LNCaP clone FGC (cell line): ENCODE results near the gene SREBF2.

Source experiments
- DNase-seq: peaks from one replicate; pipeline ENCODE4 v3.0.0-alpha.2; 2011; ENCODE audit warnings: low read depth
- H3K4me3 ChIP-seq: 2 replicates; pipeline ENCODE4 v1.5.1; 2011; ENCODE audit warnings: mild to moderate bottlenecking, low read depth, low read length, control low read depth
- TF ChIP-seq, protein P1 (sequence below): IDR thresholded peaks from 2 replicates; pipeline ENCODE4 v1.5.1; 2012; ENCODE audit warnings: mild to moderate bottlenecking; ENCODE audit not compliant: control insufficient read depth, insufficient read depth; ENCODE audit errors: extremely low read depth

Gene SREBF2

GRCh38 chr22:41842996-41843970, 10.4 kb downstream of the SREBF2 start:
- TF ChIP-seq, protein P1, sequence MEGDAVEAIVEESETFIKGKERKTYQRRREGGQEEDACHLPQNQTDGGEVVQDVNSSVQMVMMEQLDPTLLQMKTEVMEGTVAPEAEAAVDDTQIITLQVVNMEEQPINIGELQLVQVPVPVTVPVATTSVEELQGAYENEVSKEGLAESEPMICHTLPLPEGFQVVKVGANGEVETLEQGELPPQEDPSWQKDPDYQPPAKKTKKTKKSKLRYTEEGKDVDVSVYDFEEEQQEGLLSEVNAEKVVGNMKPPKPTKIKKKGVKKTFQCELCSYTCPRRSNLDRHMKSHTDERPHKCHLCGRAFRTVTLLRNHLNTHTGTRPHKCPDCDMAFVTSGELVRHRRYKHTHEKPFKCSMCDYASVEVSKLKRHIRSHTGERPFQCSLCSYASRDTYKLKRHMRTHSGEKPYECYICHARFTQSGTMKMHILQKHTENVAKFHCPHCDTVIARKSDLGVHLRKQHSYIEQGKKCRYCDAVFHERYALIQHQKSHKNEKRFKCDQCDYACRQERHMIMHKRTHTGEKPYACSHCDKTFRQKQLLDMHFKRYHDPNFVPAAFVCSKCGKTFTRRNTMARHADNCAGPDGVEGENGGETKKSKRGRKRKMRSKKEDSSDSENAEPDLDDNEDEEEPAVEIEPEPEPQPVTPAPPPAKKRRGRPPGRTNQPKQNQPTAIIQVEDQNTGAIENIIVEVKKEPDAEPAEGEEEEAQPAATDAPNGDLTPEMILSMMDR, result no peak
- no peak for DNase-seq
- no peak overlapping the region for H3K4me3 ChIP-seq

DNA sequence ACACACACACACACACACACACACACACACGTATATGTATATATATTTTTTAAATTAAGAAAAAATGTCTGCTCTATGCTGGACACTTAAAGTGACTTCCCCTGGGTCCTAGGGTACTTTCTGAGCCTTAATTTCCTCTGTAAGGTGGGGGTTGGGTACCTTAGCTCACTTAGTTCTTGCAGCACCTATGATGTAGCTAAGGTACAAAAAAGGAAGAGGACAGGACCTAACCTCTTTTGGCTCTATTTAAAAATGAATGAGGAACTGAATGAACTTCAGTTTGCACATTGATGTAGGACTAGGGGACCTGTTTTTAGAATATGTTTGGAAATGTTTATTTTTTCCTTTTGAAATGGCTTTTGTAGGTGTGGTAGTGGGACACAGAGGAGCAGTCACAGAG, 11.1 kb downstream of the SREBF2 start:
- H3K4me3 ChIP-seq, result peak overlapping the region; percentile 9; the same call in 1 of the 2 replicates
- DNase-seq, result no peak
- TF ChIP-seq, protein P1, result no peak

- H3K4me3 ChIP-seq, result peak overlapping the region; percentile 9; the same call in 1 of the 2 replicates
- TF ChIP-seq, protein P1, result no peak
- peak; percentile 94 for DNase-seq
Measured at GRCh38 chr22:41844513-41844912, 11.6 kb downstream of the SREBF2 start.

DNA sequence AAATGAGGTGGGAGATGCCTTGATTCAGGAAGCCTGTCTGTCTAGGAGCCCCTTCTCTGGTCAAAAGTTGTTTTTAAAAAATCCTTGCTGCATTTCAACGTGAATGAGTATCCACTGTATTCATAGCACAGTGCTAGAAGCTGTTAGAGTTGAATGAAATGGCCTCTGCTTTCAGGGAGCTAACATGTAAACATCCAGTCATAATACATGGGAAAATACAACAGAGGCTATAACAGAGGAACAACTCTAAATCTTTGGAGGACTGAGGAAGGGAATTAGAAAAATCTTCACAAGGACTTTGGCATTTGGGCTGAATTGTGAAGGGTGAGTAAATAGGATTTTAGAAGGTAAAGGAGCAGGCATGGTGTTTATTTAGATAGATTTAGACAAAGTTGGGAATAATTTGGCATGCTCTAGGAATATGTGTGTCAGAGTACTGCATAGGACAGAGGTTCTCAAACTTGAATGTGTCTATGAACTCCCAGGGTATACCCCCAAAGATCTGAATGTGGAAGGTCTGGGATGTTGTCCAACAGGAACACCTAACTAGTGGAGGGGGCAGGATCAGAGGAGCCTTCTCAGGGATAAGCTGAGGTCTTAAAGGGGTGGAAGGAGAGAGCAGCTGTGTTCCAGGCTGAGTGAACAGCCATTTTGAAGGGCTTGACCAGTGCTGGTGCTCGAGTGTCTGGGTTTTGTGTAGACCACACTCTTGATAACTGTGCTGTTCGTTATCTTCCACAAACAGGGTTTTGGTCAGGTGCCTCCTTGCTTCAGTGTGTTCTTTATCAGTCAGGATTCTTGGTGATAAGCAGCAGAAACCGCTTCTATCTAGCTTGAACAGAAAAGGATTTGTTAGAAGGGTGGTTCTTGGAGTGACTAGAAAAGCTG, 12.7 kb downstream of the SREBF2 start:
- TF ChIP-seq, protein P1, result no peak
- no peak for DNase-seq
- H3K4me3 ChIP-seq, result no peak overlapping the region

DNA sequence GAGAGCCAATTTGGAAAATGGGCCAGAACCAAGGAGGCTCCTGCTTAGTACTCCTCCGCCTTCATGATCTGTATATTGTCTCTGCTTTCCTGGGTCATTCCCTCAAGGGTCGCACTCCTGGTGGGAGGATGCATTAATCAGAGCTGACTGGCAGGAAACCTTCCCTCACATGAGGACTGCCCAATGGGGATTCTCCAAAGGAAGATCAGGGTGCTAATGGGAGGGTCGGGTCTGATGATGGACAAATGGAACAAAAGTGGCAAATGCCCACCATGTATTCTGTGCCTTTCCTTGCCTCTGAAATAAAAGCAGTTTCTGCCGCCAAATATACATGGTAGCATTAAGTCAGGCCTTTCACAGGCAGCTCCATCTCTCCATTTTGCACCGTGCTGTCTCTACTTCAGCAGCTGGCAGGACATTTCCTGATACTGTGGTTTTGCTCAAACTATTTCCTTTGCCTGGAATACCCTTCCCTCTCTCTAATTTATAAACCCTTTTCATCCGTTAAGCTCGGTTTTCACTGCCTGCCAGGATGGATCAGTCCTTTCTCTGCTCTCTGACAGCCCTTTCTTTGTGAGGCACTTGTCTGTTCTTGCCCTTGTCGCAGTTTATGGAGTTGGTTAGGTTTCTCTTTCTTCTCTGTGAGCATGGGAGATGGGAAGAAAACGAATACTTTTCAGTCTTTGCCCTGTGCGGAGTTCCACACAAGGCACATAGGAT, 13.5 kb downstream of the SREBF2 start:
- TF ChIP-seq, protein P1, result no peak

GRCh38 chr22:41847300-41847699, 14.4 kb downstream of the SREBF2 start:
- DNase-seq, result no peak
- TF ChIP-seq, protein P1, result no peak
- no peak overlapping the region for H3K4me3 ChIP-seq

More for the DNA sequence above, 13.5 kb downstream of the SREBF2 start:
- no peak overlapping the region for H3K4me3 ChIP-seq
- no peak for DNase-seq
